Prostate gland (tissue), 2 donors: ENCODE results near the gene ST14.

Experiments
- POLR2A ChIP-seq: fragments of 450-650 bp; IDR thresholded peaks from one replicate; pipeline ENCODE4 v1.6.1; 2016; ENCODE audit warnings: antibody characterized with exemption, mild to moderate bottlenecking
- POLR2AphosphoS5 ChIP-seq: sonication (generic); formaldehyde crosslinking; IDR thresholded peaks from one replicate; pipeline ENCODE4 v1.6.1; 2017; ENCODE audit warnings: antibody characterized with exemption
- TF ChIP-seq, protein P1 (sequence below), 4 experiments: fragments of 200-600 bp in 2 of 4; fragments of 450-650 bp in 2 of 4; sonication (generic) in 2 of 4; IDR thresholded peaks; 1 replicate in 3 of 4; 2 replicates in 1 of 4; pipeline ENCODE4 v1.5.1; 2016 to 2019; ENCODE audit warnings: antibody characterized with exemption in 4 of 4, mild to moderate bottlenecking in 2 of 4, moderate library complexity in 2 of 4

DNA sequence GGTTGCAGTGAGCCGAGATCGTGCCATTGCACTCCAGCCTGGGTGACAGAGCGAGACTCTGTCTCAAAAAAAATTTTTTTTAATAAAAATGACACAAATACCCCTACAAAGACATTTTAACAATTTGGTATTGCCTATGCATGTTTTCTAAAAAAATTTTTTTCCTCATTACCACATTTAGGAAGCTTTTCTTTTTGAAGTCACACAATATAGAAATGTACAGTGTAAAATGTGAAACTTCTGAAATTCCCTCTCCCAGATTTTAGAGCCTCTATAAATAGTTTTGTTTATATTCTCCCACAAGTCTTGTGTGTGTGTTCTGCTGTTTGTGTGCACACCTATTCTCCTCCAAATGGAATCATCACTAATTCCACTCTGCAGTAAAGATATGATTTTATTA, 7.6 kb downstream of the ST14 start:
- TF ChIP-seq, protein P1, sequence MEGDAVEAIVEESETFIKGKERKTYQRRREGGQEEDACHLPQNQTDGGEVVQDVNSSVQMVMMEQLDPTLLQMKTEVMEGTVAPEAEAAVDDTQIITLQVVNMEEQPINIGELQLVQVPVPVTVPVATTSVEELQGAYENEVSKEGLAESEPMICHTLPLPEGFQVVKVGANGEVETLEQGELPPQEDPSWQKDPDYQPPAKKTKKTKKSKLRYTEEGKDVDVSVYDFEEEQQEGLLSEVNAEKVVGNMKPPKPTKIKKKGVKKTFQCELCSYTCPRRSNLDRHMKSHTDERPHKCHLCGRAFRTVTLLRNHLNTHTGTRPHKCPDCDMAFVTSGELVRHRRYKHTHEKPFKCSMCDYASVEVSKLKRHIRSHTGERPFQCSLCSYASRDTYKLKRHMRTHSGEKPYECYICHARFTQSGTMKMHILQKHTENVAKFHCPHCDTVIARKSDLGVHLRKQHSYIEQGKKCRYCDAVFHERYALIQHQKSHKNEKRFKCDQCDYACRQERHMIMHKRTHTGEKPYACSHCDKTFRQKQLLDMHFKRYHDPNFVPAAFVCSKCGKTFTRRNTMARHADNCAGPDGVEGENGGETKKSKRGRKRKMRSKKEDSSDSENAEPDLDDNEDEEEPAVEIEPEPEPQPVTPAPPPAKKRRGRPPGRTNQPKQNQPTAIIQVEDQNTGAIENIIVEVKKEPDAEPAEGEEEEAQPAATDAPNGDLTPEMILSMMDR (IDR thresholded peaks at IDR 0.05) = no peak
- TF ChIP-seq POLR2AphosphoS5 (no peak), POLR2A (no peak)
